Measurements from ENCODE around the gene ATP10D.

The ATP10D gene

GRCh38 chr4:47577779-47578553, 92.9 kb downstream of the ATP10D start:
- DNase-seq = no peak

- no peak for DNase-seq
Observed at GRCh38 chr4:47579235-47579634, 94.2 kb downstream of the ATP10D start.

- DNase-seq = no peak
Observed at GRCh38 chr4:47590325-47590724, 105.2 kb downstream of the ATP10D start.

GRCh38 chr4:47597696-47598095, 112.6 kb downstream of the ATP10D start:
- DNase-seq = no peak

GRCh38 chr4:47598320-47598719, 113.2 kb downstream of the ATP10D start:
- no peak for DNase-seq

- DNase-seq = no peak
Observed at GRCh38 chr4:47598896-47599295, 113.8 kb downstream of the ATP10D start.

- no peak for DNase-seq
Observed at GRCh38 chr4:47606482-47606881, 121.4 kb downstream of the ATP10D start.

- DNase-seq = no peak
Observed at GRCh38 chr4:47612116-47613023, 127.3 kb downstream of the ATP10D start.

GRCh38 chr4:47615385-47615784, 130.3 kb downstream of the ATP10D start:
- DNase-seq = no peak

- no peak for DNase-seq
Observed at GRCh38 chr4:47617607-47618006, 132.5 kb downstream of the ATP10D start.

- DNase-seq = no peak
Observed at GRCh38 chr4:47619691-47620090, 134.6 kb downstream of the ATP10D start.

- no peak for DNase-seq
Observed at GRCh38 chr4:47621181-47621580, 136.1 kb downstream of the ATP10D start.

GRCh38 chr4:47624031-47624441, 139.0 kb downstream of the ATP10D start:
- no peak for DNase-seq

- DNase-seq = no peak
Observed at GRCh38 chr4:47631161-47631560, 146.1 kb downstream of the ATP10D start.

GRCh38 chr4:47639531-47639930, 154.5 kb downstream of the ATP10D start:
- DNase-seq = no peak

GRCh38 chr4:47640911-47641310, 155.8 kb downstream of the ATP10D start:
- no peak for DNase-seq

GRCh38 chr4:47641755-47642154, 156.7 kb downstream of the ATP10D start:
- DNase-seq = no peak

GRCh38 chr4:47642191-47642830, 157.2 kb downstream of the ATP10D start:
- DNase-seq = no peak

All from amygdala (tissue), 56 donors.